ENCODE data around the gene BTBD1. TPM values are rescaled to one million over a fixed set of nuclear protein-coding genes. Genes with fewer than 3 reads are reported as not detected.

Gene BTBD1
- total RNA-seq, 1 donor from 2014 or later: 48.5 TPM

GRCh38 chr15:83105440-83105839 lies 38.4 kb upstream of the BTBD1 start:
- H3K9me3 Mint-ChIP-seq: peaks cover 11% of the 10 kb centered on the region
- H3K4me3 Mint-ChIP-seq: peak overlapping the region; percentile 65
- H3K4me2 ChIP-seq: no peak overlapping the region
- peaks cover 13% of the 10 kb centered on the region for H3K4me1 Mint-ChIP-seq
- H3K27me3 Mint-ChIP-seq (ENCODE audit: insufficient read depth, low read depth): peaks cover 38% of the 10 kb centered on the region
- no peak for DNase-seq (ENCODE audit: low spot score)
- H3K4me3 ChIP-seq: no peak overlapping the region
- no peak overlapping the region for H3K9ac ChIP-seq
- no peak overlapping the region for H3K27ac ChIP-seq
- no peaks in the 10 kb centered on the region for H3K4me1 ChIP-seq
- H4K20me1 ChIP-seq (ENCODE audit: low read depth): peaks cover 7% of the 10 kb centered on the region
- no peaks in the 10 kb centered on the region for H3K79me2 ChIP-seq (ENCODE audit: low read depth)
- no peak overlapping the region for H2AFZ ChIP-seq (replicated peaks)
- no peak overlapping the region for H3K27ac Mint-ChIP-seq
- TF ChIP-seq EZH2phosphoT487 (IDR thresholded peaks at IDR 0.05): no peak
- TF ChIP-seq, protein P1, sequence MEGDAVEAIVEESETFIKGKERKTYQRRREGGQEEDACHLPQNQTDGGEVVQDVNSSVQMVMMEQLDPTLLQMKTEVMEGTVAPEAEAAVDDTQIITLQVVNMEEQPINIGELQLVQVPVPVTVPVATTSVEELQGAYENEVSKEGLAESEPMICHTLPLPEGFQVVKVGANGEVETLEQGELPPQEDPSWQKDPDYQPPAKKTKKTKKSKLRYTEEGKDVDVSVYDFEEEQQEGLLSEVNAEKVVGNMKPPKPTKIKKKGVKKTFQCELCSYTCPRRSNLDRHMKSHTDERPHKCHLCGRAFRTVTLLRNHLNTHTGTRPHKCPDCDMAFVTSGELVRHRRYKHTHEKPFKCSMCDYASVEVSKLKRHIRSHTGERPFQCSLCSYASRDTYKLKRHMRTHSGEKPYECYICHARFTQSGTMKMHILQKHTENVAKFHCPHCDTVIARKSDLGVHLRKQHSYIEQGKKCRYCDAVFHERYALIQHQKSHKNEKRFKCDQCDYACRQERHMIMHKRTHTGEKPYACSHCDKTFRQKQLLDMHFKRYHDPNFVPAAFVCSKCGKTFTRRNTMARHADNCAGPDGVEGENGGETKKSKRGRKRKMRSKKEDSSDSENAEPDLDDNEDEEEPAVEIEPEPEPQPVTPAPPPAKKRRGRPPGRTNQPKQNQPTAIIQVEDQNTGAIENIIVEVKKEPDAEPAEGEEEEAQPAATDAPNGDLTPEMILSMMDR (IDR thresholded peaks at IDR 0.05): no peak
- H3F3A ChIP-seq (ENCODE audit: low read depth): no peaks in the 10 kb centered on the region
- H3K27me3 ChIP-seq: peaks cover 67% of the 10 kb centered on the region
- no peaks in the 10 kb centered on the region for H3K36me3 ChIP-seq
- H3K9me3 ChIP-seq (ENCODE audit: low read depth): no peaks in the 10 kb centered on the region
- H3K36me3 Mint-ChIP-seq: no peaks in the 10 kb centered on the region

DNA sequence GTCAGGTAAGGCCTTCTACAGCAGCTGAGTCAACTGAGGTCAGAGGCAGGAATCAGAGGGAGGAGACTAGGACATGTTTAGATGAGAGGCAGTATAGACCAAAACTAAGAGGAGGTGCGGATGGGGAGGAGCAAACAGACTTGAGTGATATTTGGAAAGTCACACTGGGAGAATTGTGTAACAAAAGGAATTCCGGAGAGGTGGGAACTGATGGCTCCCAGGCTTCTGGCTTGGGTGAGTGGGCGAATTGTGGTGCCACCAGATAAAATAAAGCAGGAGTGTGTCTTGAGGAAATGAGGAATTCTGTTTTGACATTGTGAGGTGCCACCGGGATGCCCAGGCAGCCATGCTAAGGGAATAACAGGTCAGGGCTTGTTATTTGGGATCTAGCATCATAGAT lies 37.1 kb upstream of the BTBD1 start:
- no peak overlapping the region for H2AFZ ChIP-seq (replicated peaks)
- peaks cover 7% of the 10 kb centered on the region for H4K20me1 ChIP-seq (ENCODE audit: low read depth)
- H3K27ac Mint-ChIP-seq: no peak overlapping the region
- H3K4me3 Mint-ChIP-seq: no peak overlapping the region
- H3K4me1 ChIP-seq: no peaks in the 10 kb centered on the region
- no peak for DNase-seq (ENCODE audit: low spot score)
- TF ChIP-seq EZH2phosphoT487 (IDR thresholded peaks at IDR 0.05) (no peak), EZH2 (IDR thresholded peaks at IDR 0.05) (no peak)
- TF ChIP-seq, protein P1 (IDR thresholded peaks at IDR 0.05): no peak
- H3K79me2 ChIP-seq (ENCODE audit: low read depth): no peaks in the 10 kb centered on the region
- peaks cover 33% of the 10 kb centered on the region for H3K27me3 Mint-ChIP-seq (ENCODE audit: insufficient read depth, low read depth)
- H3K27ac ChIP-seq: no peak overlapping the region
- H3K9ac ChIP-seq: no peak overlapping the region
- peaks cover 54% of the 10 kb centered on the region for H3K27me3 ChIP-seq
- peaks cover 24% of the 10 kb centered on the region for H3K4me1 Mint-ChIP-seq
- no peak overlapping the region for H3K4me2 ChIP-seq
- no peaks in the 10 kb centered on the region for H3K36me3 ChIP-seq
- no peaks in the 10 kb centered on the region for H3F3A ChIP-seq (ENCODE audit: low read depth)
- no peak overlapping the region for H3K4me3 ChIP-seq
- H3K36me3 Mint-ChIP-seq: no peaks in the 10 kb centered on the region
- H3K9me3 Mint-ChIP-seq: peaks cover 11% of the 10 kb centered on the region
- no peaks in the 10 kb centered on the region for H3K9me3 ChIP-seq (ENCODE audit: low read depth)

DNA sequence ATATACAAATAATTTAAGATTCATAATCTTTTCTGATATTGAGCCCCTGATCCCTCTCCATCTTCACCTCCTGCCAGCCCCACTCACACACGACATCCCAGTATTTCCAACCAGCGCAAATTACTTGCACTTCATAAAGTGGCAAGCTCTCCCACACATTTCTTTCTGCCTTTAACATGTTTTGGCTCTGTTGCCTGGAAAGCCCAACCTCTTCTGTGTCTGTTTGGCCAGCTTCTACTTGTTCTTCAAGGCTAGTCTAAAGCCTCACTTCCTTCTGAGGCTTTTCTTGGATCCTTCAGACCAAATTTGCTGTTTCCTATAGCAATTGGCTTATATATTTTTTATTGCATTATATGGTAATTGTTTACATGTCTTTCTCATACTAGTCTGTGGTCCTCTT lies 35.3 kb upstream of the BTBD1 start:
- H3K9me3 Mint-ChIP-seq: peaks cover 9% of the 10 kb centered on the region
- no peaks in the 10 kb centered on the region for H3K36me3 ChIP-seq
- H3K27me3 Mint-ChIP-seq (ENCODE audit: insufficient read depth, low read depth): peaks cover 21% of the 10 kb centered on the region
- H3K4me1 Mint-ChIP-seq: peaks cover 25% of the 10 kb centered on the region
- no peaks in the 10 kb centered on the region for H3K9me3 ChIP-seq (ENCODE audit: low read depth)
- no peak for DNase-seq (ENCODE audit: low spot score)
- no peak for TF ChIP-seq EZH2phosphoT487 (IDR thresholded peaks at IDR 0.05)
- TF ChIP-seq, protein P1 (IDR thresholded peaks at IDR 0.05): no peak
- no peak for TF ChIP-seq EZH2 (IDR thresholded peaks at IDR 0.05)
- H4K20me1 ChIP-seq (ENCODE audit: low read depth): no peaks in the 10 kb centered on the region
- H3K36me3 Mint-ChIP-seq: no peaks in the 10 kb centered on the region
- H3K27ac ChIP-seq: no peak overlapping the region
- H2AFZ ChIP-seq (replicated peaks): no peak overlapping the region
- H3K4me3 ChIP-seq: no peak overlapping the region
- no peak overlapping the region for H3K4me3 Mint-ChIP-seq
- H3K27me3 ChIP-seq: peaks cover 48% of the 10 kb centered on the region
- H3K9ac ChIP-seq: no peak overlapping the region
- no peaks in the 10 kb centered on the region for H3K79me2 ChIP-seq (ENCODE audit: low read depth)
- no peak overlapping the region for H3K27ac Mint-ChIP-seq
- no peak overlapping the region for H3K4me2 ChIP-seq
- H3F3A ChIP-seq (ENCODE audit: low read depth): no peaks in the 10 kb centered on the region
- no peaks in the 10 kb centered on the region for H3K4me1 ChIP-seq
